NCI-H774 (cell line): Measurements from ENCODE around the gene TXNDC5.

Source experiments
- DNase-seq: peaks from one replicate; lab custom pipeline; 2025; lab: John Stamatoyannopoulos, UW

The TXNDC5 gene

DNA sequence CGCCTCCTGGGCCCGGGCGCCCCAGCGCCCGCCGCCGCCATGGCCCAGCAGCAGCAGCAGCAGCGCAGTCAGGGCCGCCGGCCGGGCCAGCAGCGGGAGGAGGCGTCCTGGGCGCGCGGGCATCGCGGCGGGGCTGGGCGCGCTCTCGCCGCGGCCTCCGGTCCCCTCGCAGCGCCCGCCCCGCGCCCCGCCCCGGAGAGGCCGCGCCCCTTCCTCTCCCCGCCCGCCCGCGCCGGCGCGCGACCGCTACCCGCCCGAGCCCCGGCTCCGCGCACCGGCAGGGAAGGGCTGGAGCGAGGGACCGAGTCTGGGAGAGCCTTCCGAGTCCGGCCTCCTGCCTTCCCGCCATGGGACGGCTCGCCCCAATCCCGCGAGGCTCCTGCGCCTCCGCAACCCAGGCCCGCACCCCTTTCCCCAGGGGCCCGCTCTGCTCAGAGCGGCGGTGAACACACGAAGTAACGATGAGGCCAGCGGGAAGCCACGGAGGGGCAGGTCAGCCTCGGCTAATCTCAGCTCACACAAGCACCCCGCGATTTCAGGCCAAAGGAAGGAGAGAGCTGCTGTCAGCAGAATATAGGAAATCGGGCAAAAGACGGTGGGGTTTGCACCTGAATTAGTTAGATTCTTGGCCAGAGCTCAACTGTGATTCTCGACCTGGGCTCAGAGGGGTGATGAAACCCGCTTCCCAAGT, at the start of gene TXNDC5:
TSS of gene TXNDC5 (minus strand) at position 135 of the 691 bp plus-strand sequence. CDS start at position 123, 12 bp downstream.
- DNase-seq = peak; percentile 76

- no peak for DNase-seq
Measured at GRCh38 chr6:7960141-7960540, 49.6 kb upstream of the TXNDC5 start.

DNA sequence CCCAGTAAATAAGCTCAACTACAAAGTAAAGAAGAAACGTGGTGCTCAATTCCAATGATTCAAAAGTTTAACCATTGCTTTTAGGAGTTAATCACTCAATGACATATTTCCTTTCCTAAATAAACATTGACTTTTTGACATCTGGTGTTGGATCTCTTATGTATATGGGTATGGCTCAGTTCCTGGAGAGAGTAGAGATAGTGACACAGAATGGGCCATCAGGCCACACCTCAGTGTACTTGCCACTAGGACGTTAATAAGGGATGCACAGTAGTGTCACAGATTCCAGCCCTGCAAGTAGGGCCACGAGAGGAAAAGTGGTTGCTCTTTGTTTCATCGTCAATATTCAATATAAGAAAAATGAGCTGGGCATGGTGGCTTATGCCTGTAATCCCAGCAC, 48.9 kb upstream of the TXNDC5 start:
- DNase-seq = no peak

- no peak for DNase-seq
Measured at GRCh38 chr6:7958464-7958863, 47.9 kb upstream of the TXNDC5 start.

GRCh38 chr6:7956257-7956656, 45.7 kb upstream of the TXNDC5 start:
- no peak for DNase-seq

DNA sequence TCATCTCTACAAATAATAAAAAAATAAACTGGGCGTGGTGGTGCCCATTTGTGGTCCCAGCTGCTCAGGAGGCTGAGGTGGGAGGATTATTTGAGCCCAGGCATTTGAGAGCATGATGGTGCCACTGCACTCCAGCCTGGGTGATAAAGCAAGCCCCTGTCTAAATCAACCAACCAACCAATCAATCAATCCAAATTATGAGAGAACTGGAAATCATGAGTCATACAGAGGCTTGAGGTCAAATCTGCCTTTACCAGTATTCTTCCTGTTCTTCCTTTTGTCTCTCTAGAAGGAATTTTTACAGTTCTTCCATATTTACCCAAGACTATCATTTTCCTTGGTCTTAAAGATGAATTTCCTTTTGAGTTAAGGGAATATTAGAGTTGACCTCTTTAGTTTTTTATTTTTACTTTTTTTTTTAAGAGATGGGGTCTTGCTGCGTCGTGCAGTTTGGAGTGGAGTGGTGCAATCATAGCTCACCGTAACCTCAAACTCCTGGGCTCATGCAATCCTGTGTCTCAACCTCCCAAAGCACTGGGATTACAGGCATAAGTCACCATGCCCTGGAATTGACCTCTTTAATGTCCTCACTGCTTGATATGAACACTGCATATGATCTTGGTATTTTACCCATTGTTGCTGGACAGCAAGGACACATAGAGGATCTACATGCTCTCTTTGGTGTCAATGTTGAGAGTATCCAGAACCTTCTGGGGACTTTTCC, 44.1 kb upstream of the TXNDC5 start:
- no peak for DNase-seq

DNA sequence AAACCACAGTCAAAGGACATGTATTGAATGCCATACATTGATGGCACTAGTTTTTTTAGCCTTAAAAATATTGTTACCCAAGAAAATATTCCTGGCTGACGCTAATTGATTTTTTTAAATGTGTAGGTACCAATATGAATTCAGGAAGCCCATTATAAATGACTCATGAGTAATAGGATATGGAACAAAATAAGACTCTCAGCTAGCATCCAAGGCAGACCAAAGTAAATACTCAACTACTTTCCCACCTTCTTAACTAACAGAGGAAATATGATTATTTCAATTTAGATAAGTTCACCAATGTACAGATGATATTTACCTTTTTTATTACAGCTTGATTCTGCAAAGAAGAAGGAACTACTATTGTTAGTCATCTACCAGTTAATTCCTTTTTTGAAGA, 43.2 kb upstream of the TXNDC5 start:
- no peak for DNase-seq

DNA sequence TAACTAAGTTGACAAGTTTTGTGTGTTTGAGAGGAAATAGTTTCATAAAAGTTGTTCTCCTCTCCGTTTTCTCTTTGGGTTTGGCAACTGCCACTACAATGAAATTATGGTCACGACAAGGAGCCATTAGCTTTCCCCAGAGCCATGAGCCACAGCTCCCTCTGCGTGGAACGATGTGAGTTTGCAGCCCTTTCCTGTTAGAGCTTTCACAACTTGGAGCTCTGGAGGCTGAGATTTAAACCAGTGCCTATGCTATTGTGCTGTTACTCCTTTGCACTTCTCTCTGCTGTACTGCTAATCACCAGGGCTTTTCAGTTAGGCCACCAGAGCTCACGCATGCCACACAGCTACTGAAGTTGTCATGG, 29.3 kb upstream of the TXNDC5 start:
- no peak for DNase-seq

DNA sequence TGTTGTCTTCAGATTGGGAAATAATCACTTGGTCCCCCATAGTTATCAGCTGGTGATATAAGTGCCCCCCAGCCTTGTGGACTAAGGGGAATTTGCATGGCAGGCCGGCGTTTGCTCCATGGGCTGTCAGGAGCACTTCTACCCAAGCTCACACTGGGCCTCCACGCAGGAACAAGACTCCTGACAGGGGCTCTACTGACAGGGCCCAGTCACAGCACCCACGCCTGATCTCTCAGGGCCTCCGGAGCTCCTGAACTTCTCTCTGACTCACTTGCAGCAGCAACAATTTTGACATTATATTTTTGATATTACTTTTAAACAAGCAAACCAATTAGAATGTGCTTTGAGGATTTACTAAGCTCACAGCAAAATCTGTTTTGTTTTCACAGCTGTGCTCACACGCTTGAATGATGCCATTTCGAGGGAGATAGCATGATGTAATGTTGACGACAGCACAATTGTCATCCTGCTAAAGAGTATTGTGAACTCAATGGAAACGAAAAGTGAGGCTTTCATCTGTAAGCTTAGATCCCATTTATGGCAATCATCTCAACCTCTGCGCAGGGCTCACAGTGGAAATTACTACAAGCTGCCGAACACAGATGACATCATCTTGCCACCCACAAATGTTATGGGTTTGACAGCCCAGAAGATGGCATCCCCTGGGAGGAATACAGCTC, 28.7 kb upstream of the TXNDC5 start:
- DNase-seq = no peak

DNA sequence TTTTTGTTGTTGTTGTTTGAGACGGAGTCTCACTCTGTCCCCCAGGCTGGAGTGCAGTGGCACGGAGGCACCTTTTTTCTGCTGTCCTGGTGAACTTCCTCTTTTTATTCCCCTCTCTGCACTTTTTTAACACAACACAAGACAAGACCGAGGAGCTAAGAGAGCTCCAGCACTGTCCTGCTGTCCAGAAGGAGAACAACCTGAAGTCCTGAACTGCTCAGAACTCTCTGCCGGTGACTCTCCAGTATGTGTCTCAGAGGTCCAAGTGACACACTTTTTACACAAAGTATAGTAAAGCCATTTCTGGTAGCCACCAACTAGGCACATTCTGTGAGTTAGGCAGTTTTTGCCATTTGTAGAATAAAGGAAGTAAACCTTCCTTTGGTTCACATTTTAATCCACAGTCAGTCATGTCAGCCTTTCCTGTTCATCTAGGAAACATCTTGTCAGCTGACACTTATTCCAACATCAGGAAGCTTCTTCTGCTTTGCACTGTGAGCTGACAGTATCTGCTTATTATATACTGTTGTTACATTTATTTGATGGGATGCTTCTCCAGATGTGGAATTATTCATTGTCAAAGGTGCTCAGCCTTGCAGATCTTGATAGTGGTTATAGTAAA, 28.1 kb upstream of the TXNDC5 start:
- DNase-seq = no peak

GRCh38 chr6:7933794-7934193, 23.2 kb upstream of the TXNDC5 start:
- DNase-seq = no peak

- DNase-seq = no peak
Measured at GRCh38 chr6:7932625-7933024, 22.0 kb upstream of the TXNDC5 start.

- DNase-seq = no peak
Measured at GRCh38 chr6:7924867-7925266, 14.3 kb upstream of the TXNDC5 start.

DNA sequence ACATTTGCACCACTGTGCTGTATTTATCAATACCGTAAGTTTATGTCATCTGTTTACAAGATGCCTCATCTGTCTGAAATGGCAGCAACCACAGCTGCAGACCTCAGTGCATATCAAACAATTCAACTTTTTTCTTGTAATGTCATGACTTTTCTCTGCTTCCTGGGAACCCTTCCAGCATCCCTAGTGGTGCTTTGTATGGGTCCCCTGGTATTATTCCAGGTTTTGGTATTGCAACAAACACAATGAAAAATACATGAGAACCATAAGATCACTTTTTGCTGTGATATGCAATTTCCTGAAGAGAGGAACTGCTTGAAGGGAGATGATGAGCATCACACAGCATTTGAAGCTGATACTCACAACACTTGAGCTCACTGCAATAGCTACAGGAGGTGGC, 12.0 kb upstream of the TXNDC5 start:
- DNase-seq = no peak

DNA sequence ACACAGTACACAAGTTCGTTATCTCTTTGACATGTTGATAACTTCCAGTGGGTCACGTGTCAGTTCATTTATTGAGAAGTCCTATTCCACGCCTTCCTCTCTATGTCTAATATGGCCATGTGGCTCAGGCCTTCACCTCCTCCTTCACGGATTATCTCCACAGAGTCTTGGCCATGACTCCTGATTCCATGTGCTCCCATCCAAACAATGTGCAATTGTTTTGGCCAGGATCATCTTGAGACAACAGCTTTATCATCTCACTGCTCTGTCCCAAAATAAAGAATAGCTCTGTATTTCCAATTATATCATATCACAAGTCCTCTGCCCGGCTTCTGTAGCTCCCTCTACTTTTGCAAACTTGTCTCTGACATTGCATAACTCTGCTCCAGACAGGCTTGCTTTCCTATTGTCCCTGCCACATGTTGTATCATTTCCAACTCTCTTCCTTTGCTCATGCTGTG, 11.1 kb upstream of the TXNDC5 start:
- no peak for DNase-seq

GRCh38 chr6:7921046-7921445, 10.5 kb upstream of the TXNDC5 start:
- no peak for DNase-seq

GRCh38 chr6:7920425-7920824, 9.8 kb upstream of the TXNDC5 start:
- no peak for DNase-seq

GRCh38 chr6:7919871-7920270, 9.3 kb upstream of the TXNDC5 start:
- DNase-seq = no peak

DNA sequence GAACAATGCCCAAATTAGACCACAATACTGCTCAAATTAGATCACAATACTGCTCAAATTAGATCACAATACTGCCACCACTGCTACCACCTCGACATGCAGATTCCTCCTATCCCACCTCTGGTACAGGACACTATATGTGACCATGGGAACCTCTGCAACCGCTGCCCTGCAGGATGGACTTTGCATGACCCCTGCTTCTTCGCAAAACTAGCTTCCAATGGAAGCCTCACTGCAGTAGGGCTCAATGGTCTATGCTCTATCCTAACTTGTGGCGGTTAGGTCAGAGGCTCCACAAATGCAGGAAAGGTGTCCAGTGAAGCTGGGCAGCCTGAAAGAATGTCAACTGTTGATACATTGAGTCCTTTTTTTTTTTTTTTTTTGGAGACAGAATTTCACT, 7.8 kb upstream of the TXNDC5 start:
- no peak for DNase-seq

- DNase-seq = no peak
Measured at GRCh38 chr6:7917729-7918128, 7.1 kb upstream of the TXNDC5 start.

- DNase-seq = no peak
Measured at GRCh38 chr6:7916959-7917358, 6.4 kb upstream of the TXNDC5 start.

- no peak for DNase-seq
Measured at GRCh38 chr6:7914991-7915789, 4.6 kb upstream of the TXNDC5 start.
